HG02642 (cell line): Measurements from ENCODE around the gene MUC5AC.
"Not testable (repeated sequence)": the region's sequence is repeated elsewhere in the genome, so short reads cannot be mapped to it uniquely, and the experiment has no call there.

Source experiments
- ATAC-seq: cut with Tn5 transposase; IDR thresholded peaks from one replicate; pipeline ENCODE4 v1.9.1; 2021; ENCODE audit warnings: mild to moderate bottlenecking; ENCODE audit not compliant: unreplicated experiment, poor library complexity

MUC5AC gene

GRCh38 chr11:1161410-1162137 lies 3.8 kb downstream of the MUC5AC start:
- ATAC-seq = no peak

GRCh38 chr11:1162138-1162475 lies 4.4 kb downstream of the MUC5AC start:
- ATAC-seq = no peak

- ATAC-seq = no peak
These were observed 4.9 kb downstream of the MUC5AC start for GRCh38 chr11:1162491-1163311.

GRCh38 chr11:1163321-1163910 lies 5.7 kb downstream of the MUC5AC start:
- ATAC-seq = no peak

- ATAC-seq = no peak
These were observed 6.4 kb downstream of the MUC5AC start for GRCh38 chr11:1163911-1164735.

GRCh38 chr11:1164779-1165255 lies 7.1 kb downstream of the MUC5AC start:
- not testable (repeated sequence) for ATAC-seq

- ATAC-seq = no peak
These were observed 7.7 kb downstream of the MUC5AC start for GRCh38 chr11:1165256-1166041.

- ATAC-seq = no peak
These were observed 9.5 kb downstream of the MUC5AC start for GRCh38 chr11:1167256-1167655.

GRCh38 chr11:1167751-1168231 lies 10.0 kb downstream of the MUC5AC start:
- no peak for ATAC-seq

- ATAC-seq = no peak
These were observed 10.5 kb downstream of the MUC5AC start for GRCh38 chr11:1168256-1168655.

GRCh38 chr11:1168721-1169161 lies 11.0 kb downstream of the MUC5AC start:
- no peak for ATAC-seq

GRCh38 chr11:1171223-1171984 lies 13.7 kb downstream of the MUC5AC start:
- no peak for ATAC-seq

- ATAC-seq = no peak
These were observed 14.4 kb downstream of the MUC5AC start for GRCh38 chr11:1171985-1172728.

GRCh38 chr11:1172729-1173117 lies 15.0 kb downstream of the MUC5AC start:
- ATAC-seq = no peak

- ATAC-seq = not testable (repeated sequence)
These were observed 15.6 kb downstream of the MUC5AC start for GRCh38 chr11:1173396-1173795.

- no peak for ATAC-seq
These were observed 17.0 kb downstream of the MUC5AC start for GRCh38 chr11:1174441-1175370.
